Stimulated activated CD8-positive, alpha-beta memory T cell treated with anti-CD3 and anti-CD28 coated beads, Interleukin-15, amount 100 ng/mL, for 1 hour (primary cell): ENCODE results near the gene SH2D4B.
"Not testable (repeated sequence)": the region's sequence is repeated elsewhere in the genome, so short reads cannot be mapped to it uniquely, and the experiment has no call there.

Source experiments
- DNase-seq: peaks from one replicate; pipeline ENCODE4 v3.0.0-alpha.2; 2020; ENCODE audit warnings: low read depth

The SH2D4B gene

GRCh38 chr10:80524190-80524909 is 13.4 kb upstream of the SH2D4B start:
- no peak for DNase-seq

GRCh38 chr10:80526218-80526617 is 11.5 kb upstream of the SH2D4B start:
- DNase-seq, result no peak

- no peak for DNase-seq
These were observed 11.0 kb upstream of the SH2D4B start for GRCh38 chr10:80526742-80527141.

GRCh38 chr10:80528185-80528700 is 9.5 kb upstream of the SH2D4B start:
- no peak for DNase-seq

GRCh38 chr10:80528901-80529300 is 8.8 kb upstream of the SH2D4B start:
- DNase-seq, result no peak

GRCh38 chr10:80529604-80530003 is 8.1 kb upstream of the SH2D4B start:
- peak; percentile 20 for DNase-seq

GRCh38 chr10:80530251-80530650 is 7.5 kb upstream of the SH2D4B start:
- DNase-seq, result no peak

GRCh38 chr10:80530816-80531215 is 6.9 kb upstream of the SH2D4B start:
- DNase-seq, result no peak

- no peak for DNase-seq
These were observed 5.1 kb upstream of the SH2D4B start for GRCh38 chr10:80532571-80532970.

GRCh38 chr10:80534059-80534458 is 3.6 kb upstream of the SH2D4B start:
- not testable (repeated sequence) for DNase-seq

GRCh38 chr10:80534646-80535045 is 3.1 kb upstream of the SH2D4B start:
- DNase-seq, result not testable (repeated sequence)

- peak; percentile 44 for DNase-seq
These were observed 1.9 kb upstream of the SH2D4B start for GRCh38 chr10:80535671-80536360.

GRCh38 chr10:80536361-80536835 is 1.3 kb upstream of the SH2D4B start:
- DNase-seq, result no peak

GRCh38 chr10:80537086-80537735 is 491 bp upstream of the SH2D4B start:
- DNase-seq, result no peak

- no peak for DNase-seq
These were observed 931 bp downstream of the SH2D4B start for GRCh38 chr10:80538481-80539185.

- DNase-seq, result no peak
These were observed 1.8 kb downstream of the SH2D4B start for GRCh38 chr10:80539421-80540031.

GRCh38 chr10:80540136-80540535 is 2.4 kb downstream of the SH2D4B start:
- no peak for DNase-seq

GRCh38 chr10:80540618-80540980 is 2.9 kb downstream of the SH2D4B start:
- no peak for DNase-seq

GRCh38 chr10:80540981-80541750 is 3.5 kb downstream of the SH2D4B start:
- DNase-seq, result no peak

GRCh38 chr10:80542053-80542452 is 4.4 kb downstream of the SH2D4B start:
- no peak for DNase-seq
